ENCODE results near the gene SEPSECS. TPM values are rescaled to one million over a fixed set of nuclear protein-coding genes. Genes with fewer than 3 reads are reported as not detected.

The SEPSECS gene
- total RNA-seq, 1 donor from 2014 or later, result 8.2 TPM

DNA sequence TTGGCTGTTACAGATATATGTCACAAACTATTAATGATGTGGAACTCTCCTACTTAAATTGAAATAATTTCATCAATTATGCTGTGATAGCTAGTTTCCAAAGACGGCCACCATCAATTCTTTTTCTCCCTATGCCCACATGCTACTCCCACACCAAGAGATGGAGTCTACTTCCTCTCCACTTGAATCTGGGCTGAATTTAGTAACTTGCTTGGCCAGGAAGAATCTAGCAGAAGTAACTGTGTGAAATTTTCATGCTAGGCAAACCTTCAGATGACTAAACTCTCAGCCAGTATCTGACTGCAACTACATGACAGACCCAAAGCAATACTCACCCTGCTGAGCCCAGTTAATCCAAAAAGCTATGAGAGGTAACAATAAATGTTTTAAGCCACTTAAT lies 3.2 kb downstream of the SEPSECS start:
- no peak for DNase-seq (ENCODE audit: low read depth, low spot score)

DNA sequence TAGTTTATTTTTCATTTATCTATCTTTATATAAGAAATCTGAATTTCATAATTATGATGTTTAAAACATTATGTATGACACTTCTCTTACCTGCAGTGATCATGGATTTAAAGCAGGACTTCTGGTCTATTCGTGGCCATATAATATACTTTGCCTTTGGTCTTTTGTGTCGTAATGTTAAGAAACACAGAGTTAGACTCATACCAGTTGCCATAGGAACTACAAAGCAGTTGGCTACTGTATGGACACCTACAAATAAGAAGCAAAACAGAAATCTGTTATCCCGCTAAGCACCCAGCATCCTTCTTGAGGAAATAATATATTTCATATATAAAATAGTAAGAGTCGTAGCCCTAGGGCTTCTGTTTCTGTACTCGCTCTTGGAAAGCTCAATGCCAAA lies 4.3 kb downstream of the SEPSECS start:
- no peak for DNase-seq (ENCODE audit: low read depth, low spot score)

DNA sequence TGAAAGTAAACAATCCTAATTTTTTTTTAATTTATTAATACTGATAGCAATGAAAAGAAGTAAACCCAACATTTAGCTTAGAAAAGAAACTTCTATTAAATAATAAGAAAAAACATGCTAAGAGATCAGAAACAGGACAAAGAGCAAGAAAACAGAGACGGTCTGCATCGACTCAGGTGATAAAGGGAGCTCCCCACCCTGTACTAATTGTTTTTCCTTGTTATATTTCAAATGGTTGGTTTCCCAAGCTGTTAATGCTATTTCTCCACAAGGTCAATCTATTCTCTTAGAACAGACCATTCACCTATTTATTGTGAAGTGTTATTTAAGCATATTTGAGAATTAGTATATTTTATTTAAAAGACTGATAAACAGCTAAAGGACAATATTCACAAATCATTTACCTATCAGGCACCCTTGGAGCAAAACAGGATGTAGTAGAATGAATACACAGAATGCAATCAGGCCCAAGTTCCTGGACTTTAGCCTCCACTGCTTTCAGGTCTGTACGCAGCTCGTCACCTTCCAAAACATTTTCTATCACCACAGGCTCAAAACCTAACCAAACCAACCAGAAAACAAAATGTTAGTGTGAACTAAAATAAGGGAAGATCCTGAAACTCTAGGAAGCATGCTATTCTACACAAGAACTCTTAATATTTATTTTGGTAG lies 5.5 kb downstream of the SEPSECS start:
- no peak for DNase-seq (ENCODE audit: low read depth, low spot score)

DNA sequence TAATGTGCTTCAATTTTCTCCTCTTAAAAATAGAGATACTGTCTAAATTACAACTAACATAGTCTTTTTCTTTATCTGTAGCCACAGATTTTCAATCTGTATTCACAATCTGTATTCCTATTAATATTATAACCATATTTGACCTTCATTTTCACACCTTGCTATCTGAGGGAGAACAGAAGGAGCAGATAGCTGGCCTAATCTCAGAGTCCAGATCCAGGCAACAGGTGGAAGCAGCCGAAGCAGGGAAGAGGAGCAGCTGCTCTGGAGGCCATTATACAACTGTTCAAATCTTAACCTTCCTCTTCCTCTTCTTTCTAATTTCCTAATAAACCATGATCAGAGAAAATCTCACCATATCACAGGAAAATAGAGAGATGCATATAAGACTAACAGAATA lies 14.2 kb downstream of the SEPSECS start:
- no peak for DNase-seq (ENCODE audit: low read depth, low spot score)

DNA sequence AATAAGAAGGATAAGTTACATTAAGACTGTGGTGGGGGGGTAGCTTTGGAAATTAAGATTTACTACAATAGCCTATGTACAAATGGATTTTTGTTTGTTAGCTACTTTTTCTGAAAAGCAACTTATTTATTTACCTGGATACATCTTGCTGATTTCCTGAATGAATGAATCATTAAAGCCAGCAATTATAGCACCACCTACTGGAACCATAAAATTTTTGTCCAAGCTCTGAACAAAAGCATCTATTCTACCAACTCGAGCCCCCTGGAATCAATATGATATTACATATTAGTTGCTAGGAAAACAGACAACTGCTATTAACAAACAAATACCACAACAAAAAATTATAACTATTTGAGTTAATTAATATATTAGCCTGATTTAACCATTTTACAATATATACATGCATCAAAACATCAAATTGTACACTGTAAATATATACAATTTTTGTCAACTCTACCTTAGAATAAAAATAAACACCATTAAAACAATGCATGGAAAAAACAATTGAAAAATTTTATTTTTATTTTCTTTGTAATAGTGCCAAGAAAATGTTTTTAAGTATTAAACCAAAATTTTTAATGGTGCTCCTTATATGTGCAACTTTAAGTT lies 15.3 kb downstream of the SEPSECS start:
- DNase-seq (ENCODE audit: low read depth, low spot score), result no peak

DNA sequence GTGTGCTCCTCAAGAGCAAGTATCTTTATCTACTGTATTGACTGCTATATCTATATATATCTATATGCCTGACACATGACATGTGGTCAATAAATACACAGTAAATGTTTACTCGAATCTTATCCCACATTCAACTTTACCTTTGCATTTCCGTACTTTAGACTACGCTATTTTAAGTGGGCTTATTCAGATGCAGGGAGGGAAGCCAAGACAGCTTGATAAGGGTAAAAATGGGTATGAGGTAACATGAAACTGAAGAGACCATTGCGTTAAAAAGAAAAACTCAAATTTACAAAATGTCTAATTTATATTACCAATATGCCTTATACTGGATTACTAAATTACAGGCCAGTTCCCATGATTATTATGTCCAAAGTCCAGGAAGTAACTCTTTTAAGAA lies 17.8 kb downstream of the SEPSECS start:
- DNase-seq (ENCODE audit: low read depth, low spot score), result no peak

DNA sequence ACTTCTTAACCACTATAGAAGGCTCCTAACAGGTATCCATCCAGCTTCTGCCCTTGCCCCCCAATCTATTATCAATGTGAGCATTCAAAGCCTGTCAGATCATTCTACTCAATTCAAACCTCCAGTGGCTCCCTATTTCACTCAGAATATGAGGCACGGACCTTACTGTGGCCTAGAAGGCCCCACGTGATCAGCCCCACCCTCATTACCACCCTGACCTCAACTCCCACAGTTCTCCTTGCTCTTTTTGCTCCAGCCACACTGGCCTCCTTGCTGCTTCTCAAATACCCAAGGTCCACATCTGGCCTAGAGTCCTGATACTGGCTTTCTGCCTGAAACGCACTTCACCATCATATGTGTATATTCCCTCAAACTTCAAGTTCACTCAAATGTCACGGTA lies 18.7 kb downstream of the SEPSECS start:
- no peak for DNase-seq (ENCODE audit: low read depth, low spot score)

DNA sequence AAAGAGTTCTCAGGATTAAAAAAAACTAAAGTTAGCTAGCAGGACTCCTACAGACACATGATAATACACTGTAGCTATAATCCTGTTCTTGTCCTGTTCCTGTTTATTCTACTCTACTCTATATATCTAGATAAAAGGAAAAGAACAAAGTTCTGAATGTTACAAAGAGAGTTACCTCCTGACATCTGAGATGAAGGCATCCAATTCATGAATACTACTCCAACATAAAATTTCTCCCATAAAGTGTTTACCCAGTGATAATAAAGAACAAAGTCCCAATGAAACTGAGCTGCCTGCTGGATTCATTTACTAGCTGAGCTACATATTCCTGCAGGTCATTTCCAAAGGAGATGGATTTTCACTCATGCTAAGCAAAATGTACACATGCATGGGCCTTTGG lies 27.1 kb downstream of the SEPSECS start:
- no peak for DNase-seq (ENCODE audit: low read depth, low spot score)

DNA sequence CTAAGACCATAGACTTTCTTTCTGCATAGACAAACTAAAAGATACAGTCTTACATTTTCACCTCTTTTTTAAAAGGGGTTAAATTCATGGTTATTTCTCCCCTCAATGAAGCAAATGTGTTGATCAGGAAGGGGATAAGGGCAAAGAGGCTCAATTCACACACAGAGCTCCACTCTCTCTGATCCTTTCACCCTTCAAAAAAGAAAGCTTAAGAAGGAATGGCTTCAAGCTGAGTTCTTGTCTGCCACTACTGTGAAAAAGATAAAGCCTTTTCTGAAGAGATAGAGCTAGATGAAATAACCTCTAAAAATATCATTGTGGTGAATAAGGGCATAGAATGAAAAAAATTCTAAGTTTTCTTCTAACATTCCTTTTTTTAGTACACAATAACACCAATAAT lies 28.3 kb downstream of the SEPSECS start:
- no peak for DNase-seq (ENCODE audit: low read depth, low spot score)

DNA sequence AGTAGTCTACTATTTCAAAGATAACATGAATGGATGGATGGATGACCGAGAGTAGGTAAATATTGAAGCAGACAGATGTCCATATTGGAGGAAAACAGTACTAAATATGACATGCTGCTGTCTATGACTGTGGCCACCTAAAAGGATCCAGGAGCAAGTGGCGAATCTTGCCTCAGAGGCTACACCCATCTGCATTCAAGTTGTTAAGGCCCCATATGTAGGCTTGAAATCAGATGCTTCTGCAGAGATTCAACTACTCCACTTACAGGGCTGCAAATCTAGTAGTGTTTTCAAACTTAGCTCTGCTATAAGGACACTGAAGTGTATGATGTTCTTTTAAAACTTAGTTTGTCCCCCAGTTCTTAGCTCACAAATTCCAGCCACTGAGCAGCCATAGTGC lies 28.9 kb downstream of the SEPSECS start:
- no peak for DNase-seq (ENCODE audit: low read depth, low spot score)

DNA sequence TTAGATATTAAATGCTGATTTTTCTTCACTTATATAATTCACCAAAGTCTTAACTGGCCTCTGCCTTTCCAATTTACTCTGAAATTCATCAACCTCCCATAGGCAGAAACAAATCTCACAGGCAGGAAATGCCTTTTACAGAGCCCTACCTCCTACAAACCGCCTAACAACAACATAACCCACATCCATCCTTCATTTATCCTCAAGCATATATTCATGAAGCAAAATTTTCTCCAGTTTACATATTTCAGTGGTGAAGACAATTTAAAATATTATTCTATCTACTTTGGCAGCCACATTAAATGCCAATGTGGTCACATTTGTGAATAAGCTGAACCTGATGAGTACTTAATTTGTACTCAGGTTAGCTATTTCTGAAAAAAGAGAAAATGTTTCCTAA lies 30.3 kb downstream of the SEPSECS start:
- DNase-seq (ENCODE audit: low read depth, low spot score), result no peak

DNA sequence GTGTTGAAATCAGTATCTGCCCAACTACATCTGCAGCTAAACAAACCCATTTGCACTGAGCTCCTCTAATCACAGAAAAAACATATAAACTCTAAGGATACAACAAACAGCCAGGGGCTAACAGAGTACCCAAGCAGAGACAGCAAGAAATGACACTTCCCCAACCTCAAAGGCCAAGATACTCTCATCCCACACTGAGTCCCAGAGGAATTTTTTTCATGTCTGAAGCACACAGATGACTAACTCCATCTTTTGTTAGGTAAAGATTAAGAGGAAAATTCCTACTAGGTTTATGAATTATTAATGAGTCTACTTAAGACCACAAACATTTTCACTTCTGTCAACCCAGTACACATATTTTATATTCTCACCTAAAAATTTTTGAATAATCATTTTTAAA lies 31.6 kb downstream of the SEPSECS start:
- no peak for DNase-seq (ENCODE audit: low read depth, low spot score)

DNA sequence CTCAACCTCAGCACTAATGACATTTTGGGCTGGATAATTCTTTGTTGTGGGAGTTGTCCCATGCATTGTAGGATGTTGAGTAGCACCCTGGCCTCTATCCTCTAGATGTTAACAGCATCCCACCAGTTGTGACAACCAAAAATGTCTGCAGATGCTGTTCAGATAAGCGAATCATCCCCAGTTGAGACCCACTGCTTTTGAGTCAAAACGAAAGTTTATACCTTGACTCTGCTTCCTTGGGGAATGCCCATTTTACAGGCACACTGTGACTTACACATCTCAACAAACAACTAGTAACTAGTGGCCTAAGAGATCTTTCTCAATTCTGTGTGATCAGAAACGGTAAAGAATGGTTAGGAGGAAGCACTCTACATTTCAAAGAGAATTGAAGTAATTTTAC lies 37.0 kb downstream of the SEPSECS start:
- no peak for DNase-seq (ENCODE audit: low read depth, low spot score)

DNA sequence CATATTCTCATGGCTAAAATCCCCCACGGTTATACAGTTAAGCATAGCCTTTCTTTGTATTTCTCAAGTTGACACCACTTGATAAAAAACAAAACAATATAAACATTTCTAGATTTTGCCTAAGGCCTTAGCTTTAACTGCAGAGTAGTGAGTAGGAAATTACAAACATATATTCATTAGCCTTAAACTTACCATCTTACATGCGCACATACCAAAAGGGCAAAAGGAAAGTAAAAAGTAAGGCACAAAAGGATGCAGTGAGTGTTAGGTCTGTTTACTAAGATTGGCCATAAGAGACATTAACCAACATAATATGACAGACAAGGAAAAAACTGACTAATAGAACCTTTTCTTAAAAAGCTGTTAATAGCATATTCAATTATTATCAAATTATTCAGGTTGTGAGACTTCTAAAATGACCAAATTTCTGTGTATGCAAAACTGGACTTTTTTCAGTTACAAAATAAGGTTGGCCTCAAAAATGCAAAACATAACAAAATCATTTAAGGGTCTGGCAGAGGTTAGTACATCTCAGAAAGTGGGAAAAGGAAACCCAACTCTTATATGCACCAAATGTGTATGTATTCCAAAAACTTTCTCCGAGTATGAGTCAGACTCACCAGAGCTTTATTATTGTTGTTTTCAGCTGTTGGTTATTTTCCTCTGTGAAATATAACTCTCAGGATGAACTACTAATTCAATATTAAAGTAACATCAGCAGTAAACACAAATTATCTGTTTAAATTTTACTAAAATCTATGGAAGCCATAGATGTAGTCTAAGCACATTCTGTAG lies 39.9 kb downstream of the SEPSECS start:
- no peak for DNase-seq (ENCODE audit: low read depth, low spot score)

DNA sequence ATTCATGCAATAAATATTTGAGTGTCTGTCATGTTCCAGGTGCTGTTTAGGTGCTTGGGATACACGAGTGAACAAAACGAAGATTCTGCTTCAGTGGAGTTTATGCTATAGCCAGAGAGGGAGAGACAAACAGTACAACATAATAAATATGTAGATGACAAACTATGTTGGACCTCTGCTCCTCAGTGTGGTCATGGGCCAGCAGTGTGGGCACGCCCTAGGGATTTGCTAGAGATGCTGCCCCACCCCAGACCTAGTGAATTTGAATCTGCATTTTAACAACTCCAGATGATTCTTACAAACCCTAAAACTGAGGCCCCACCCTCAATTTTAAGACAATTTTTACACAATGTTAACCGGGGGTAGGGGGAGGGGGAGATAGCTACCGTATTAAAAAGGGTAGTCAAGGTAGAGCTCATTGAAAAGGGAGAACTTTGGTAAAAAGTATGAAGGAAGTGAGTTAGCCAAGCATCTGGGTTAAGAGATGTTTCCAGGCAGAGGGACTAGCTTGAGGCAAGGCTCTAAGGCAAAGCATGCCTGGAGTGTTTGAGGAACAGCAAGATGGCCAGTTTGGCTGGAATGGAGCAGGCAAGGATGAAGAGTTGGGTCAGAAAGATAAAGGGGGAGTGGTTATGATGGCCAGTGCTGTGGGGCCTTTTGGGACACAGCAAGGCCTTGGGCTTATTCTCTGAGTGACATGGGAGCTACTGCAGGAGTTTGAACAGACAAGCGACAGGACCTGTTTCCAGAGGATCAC lies 42.4 kb downstream of the SEPSECS start:
- no peak for DNase-seq (ENCODE audit: low read depth, low spot score)

DNA sequence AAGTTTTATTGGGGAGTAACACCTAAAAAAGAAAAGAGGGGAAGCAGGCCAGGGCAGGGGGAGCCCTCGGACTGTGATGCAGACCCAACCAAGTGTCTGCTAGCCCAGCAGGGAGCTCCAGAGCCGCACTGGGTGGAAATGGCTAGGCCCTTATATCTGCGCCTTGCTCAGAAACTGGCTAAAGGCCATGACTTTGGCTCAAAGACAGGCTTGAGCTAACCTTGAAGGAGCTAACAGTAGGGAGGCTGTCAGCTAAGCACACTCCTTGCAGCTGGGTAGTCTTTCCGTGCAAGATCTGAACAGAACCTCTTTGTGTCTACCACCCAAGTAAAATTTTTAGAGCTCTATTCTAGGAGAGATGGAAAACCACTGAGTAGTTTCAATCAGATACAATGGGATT lies 43.0 kb downstream of the SEPSECS start:
- DNase-seq (ENCODE audit: low read depth, low spot score), result no peak

DNA sequence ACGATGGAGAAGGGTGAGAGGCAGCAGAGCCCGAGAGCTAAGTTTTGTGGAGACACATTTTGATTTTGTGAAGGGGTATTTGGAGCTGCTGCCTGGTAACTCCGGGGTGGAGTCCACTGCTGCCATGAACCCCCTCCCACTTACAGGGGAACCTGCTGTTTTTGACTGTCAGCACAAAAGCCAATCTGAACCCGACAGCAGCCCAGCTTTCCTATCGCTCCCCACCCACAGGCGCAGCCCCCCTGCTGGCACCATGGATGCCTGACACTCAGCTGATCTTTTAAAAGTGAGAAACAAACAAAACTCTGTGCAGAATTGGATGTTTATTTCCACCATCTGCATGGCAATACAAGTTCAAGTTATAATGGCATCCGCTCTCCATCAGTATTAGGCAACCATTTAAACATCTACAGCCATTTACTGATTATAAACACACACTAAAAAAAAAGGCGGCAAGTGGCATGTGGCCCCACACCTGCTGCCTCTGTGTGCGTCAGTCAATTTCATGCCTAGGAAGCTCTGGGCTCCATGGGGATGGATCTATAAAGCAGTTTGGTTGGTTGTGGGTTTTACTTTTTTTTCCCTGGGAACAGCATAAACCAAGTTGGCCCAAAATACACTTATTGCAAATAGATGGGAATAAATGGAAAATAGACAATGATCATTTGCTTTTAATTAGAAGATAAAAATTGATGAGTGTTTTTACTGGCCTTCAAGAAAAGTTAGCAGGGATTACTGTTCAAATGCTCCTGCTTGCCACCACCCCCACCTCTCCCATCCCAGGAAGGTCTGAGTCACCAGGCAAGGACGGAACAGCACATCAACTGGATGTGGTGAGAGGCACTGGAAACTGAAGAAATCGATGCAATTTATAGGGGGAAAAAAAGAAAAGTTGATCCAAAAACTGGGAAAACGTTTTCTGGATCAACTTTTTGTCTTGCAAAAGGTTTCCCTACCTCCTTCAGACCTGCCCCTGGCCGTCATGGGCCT lies 46.0 kb downstream of the SEPSECS start:
- DNase-seq (ENCODE audit: low read depth, low spot score), result no peak

DNA sequence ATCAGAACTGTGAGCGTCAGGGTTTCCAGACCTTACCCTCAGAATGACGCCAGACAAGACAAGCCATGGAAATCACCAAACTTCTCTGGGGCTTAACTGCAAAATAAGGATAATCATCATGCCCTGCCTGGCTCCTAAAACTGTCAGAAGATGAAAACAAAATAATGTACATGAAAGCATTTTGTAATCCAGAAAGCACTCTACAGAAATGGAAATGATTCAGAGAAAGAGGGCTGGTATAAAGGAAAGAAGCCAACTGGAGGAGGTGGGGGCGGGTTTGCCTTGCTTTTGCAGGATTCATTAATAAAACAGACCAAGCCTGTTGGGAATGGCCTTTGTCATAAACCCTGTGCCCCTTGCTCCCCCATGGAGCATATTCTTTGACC lies 47.3 kb downstream of the SEPSECS start:
- DNase-seq (ENCODE audit: low read depth, low spot score), result no peak

DNA sequence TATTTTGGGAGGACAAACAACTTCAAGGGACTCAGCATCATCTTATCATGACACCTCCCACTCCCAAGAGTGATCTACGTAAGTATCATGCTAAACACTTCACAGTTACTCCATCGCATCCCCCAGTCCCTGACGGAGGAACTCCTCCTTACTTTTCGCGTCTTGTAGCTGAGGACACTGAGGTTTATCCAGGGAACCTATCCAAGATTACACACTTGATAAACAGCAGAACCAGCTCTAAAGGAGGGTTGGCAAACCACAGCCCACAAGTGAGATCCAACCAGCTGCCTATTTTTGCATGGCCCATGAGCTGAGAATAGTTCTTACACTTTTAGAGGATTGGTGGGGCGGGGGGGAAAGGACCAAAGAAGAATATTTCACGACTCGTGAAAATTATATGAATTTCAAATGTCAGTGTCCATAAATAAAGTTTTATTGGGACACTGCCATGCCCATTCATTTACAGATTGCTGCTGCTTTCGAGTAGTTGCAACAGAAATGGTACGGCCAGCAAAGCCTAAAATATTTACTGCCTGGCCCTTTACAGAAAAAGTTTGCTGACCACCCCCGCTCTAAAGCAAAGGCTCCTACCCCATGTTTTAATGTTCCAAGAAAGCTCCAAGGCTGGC lies 47.8 kb downstream of the SEPSECS start:
- no peak for DNase-seq (ENCODE audit: low read depth, low spot score)

DNA sequence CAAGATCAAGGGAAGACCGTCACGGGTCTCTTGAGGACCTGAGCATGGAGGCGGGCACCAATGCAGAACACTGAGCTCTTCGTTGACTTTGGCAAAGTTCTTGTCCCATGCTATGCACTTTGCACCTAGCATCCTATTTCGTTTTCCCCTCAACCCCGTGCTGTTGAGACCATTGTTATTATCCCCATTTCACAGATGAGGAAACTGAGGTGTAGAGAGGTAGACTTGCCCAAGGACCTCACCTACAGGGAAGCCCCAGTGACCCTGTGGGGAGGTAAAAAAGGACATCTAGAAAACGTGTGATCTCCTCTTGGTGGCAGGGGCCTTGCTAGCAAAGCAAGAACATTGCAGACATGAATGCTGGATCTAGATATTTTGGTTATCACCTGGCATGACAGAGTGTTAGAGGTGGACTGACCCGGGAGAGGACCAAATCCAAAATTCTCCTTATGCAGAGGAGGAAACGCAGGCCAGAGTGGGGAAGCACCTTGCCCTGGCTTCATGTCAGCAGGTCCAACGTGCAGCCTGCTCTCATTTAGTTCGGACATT lies 48.5 kb downstream of the SEPSECS start:
- no peak for DNase-seq (ENCODE audit: low read depth, low spot score)
